PC-3 (cell line): ENCODE results near the gene MOCS2.

ENCODE experiments used
- EZH2 ChIP-seq: fragments of 300-600 bp; sonication (generic); IDR thresholded peaks from one replicate; pipeline ENCODE4 v1.6.1; 2017; ENCODE audit warnings: antibody characterized with exemption, mild to moderate bottlenecking, low read length; ENCODE audit not compliant: unreplicated experiment
- EZH2phosphoT487 ChIP-seq: fragments of 300-600 bp; sonication (generic); IDR thresholded peaks from 2 replicates; pipeline ENCODE4 v1.6.1; 2018; ENCODE audit warnings: mild to moderate bottlenecking, antibody characterized with exemption, low read length, borderline replicate concordance
- TF ChIP-seq, protein P1 (sequence below): fragments of 300-600 bp; sonication (generic); conservative IDR thresholded peaks from 2 replicates; pipeline ENCODE4 v1.5.1; 2017; ENCODE audit warnings: antibody characterized with exemption, low read depth, mild to moderate bottlenecking, low read length

DNA sequence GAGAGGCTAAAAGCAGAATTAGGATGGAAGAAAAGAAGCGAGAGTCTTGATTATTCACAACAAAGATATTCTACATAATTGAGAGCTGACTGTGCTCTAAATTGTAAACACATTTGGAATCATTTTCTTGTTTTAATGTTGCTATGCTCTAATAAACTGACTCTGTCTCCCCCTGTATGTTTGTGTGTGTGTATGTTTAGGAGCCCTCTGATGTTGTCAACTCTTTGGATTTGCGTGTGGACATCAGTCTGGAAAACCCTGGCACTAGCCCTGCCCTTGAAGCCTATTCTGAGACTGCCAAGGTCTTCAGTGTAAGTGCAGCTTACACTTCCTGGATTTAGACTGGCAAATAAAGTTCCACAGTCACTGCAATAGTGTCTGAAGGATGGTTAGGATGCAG lies 37.8 kb downstream of the MOCS2 start:
- TF ChIP-seq, protein P1, sequence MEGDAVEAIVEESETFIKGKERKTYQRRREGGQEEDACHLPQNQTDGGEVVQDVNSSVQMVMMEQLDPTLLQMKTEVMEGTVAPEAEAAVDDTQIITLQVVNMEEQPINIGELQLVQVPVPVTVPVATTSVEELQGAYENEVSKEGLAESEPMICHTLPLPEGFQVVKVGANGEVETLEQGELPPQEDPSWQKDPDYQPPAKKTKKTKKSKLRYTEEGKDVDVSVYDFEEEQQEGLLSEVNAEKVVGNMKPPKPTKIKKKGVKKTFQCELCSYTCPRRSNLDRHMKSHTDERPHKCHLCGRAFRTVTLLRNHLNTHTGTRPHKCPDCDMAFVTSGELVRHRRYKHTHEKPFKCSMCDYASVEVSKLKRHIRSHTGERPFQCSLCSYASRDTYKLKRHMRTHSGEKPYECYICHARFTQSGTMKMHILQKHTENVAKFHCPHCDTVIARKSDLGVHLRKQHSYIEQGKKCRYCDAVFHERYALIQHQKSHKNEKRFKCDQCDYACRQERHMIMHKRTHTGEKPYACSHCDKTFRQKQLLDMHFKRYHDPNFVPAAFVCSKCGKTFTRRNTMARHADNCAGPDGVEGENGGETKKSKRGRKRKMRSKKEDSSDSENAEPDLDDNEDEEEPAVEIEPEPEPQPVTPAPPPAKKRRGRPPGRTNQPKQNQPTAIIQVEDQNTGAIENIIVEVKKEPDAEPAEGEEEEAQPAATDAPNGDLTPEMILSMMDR = no peak
- TF ChIP-seq EZH2 = no peak
- TF ChIP-seq EZH2phosphoT487 = no peak
